Stimulated activated naive CD4-positive, alpha-beta T cell treated with Interleukin-2 at 50 U/mL for 16 hours (primary cell): ENCODE results near the gene PRKD1.

Experiments
- DNase-seq: peaks from one replicate; lab custom pipeline; 2025; lab: John Stamatoyannopoulos, UW

PRKD1 gene

DNA sequence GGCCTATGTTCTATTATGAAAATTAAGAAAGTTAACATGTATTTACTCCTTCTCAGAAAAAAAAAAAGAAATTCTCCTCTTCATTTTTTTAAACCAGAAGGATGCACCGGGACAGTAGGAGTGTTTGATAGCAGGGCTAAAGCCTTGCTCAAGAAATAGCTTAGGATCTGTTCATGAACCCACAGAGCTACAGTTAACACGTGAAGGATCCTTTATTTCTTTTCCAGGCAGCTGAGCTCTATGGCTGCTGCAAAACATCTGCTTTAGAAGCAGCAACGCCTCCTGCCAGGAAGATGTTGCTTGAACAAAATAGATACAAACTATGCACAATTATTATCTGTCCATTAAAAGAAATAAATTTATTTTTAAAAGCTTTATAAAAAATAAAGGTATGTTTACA is 254.8 kb downstream of the PRKD1 start:
- DNase-seq = no peak

GRCh38 chr14:29671034-29671433 is 256.6 kb downstream of the PRKD1 start:
- DNase-seq = no peak

DNA sequence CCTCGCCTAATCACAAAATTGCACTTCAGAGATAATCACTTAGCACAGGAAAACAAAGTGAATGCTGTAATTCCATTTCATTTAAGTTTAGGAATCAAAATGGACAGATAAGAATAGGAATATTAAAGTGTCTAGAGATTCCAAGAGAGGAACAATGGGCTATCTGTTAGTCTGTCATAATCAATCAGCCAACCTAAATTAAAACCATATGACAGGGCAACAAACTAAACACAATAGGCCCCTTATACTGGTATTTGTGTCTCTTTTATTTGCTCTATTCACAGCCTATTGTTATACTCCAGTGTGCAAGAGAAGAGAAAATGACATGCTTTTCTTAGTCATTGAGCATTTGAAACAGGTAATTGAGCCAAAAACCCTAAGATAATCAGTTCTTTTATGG is 259.4 kb downstream of the PRKD1 start:
- no peak for DNase-seq

DNA sequence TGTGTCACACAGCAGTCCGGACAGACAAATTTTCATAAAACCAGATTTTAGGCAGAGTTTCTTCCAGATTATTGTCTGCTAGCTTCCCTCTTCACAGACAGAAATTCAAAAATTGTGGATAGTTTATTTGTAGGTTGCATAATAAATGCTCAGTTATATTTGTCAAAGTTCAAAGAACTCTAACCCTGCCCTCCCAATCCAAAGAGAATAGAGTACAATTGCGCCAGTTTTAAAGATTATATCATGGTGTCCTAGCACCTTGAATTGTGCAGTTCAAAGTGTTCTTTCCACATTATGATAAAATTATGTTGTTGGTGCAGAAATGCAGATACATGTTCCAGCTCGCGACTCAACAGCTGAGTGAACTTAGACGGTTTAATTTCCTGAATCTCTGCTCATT is 263.1 kb downstream of the PRKD1 start:
- DNase-seq = no peak

DNA sequence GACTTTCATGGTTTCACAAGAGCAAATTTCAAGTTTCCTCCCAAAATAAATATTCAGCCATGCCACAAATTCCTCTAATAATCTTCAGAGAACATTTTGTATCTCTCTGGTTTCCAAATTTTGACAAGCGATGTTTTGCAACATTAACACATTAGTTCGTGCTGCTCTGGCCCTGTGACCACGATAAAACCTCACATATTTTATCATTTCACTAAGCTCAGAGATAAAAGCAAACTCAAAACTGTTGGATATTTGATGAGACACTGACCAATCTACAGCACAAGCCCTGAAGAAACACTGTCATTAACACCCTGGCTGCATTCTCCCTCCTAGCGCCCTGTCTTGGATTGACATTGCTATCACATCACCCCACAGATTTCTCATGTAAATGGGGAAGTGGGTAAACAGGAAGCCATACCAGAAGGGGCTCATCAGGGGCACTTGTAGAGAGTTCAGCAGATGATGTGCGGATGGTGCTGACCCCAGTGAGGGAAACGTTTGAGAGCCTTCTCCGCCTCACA is 264.3 kb downstream of the PRKD1 start:
- DNase-seq = no peak

DNA sequence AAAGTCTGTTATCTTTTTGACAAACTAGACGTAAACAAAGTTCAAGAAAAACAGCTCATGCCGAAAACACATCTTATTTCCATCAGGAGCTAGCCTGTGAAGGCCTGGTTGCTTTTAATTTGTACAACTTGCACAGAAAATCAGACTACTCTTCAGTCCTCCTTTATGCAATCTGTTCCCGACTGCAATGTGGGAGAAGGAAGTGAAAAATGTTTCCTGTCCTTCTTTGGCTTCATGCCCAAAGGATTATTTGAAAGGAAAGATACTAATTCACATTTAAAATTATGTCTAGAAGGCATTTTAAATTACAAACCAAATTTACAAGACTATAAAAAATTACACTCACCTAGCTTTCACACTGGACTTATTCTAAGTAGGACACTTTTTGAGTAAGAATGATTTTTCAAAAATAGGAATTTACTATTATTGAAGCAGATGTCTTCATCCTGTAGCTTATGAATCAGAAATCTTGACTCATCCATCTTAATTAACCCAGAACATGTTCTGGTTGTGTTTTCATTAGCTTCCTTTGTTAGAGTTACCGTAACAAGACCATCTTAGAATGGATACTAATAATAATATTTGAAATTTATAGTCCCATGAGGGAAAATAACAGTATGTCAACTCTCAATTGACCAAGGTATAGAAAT is 272.6 kb downstream of the PRKD1 start:
- no peak for DNase-seq

DNA sequence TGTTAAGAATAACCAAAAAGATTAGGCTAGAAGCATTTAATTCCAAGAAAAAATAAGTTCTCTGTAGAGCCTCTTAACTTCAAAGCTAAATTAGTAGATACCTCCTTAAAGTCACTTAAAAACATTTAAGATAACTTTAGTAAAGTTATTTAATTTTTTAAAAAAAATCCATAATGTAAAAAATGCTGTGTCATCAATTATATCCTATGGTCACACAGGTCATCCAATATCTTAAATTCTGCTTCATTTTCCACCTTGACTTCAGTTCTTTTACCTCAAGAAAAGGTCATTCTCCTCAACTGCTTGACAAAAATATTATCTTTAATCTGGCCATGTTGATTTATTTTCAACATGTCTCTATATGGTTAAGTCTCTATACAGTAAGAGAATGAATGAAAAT is 274.3 kb downstream of the PRKD1 start:
- DNase-seq = no peak

DNA sequence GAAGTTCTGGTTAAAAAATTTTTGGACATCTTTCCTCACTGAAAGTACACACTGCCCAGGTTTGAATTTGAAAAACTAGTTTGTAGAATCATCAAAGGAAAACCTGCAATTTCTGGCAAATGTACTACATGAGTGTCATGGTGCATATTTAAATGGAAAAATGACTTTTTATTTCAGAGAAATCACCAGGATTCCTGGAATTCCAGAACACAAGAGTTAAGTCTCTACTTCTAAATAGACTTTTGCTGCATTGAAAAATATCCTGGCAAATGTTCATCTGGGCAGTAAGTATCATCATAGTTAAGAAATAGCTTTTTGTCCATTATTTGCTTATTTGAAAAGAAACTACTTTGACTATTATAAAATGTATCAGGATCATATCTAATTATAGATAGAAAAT is 275.1 kb downstream of the PRKD1 start:
- DNase-seq = no peak

GRCh38 chr14:29650554-29651269 is 276.9 kb downstream of the PRKD1 start:
- no peak for DNase-seq

DNA sequence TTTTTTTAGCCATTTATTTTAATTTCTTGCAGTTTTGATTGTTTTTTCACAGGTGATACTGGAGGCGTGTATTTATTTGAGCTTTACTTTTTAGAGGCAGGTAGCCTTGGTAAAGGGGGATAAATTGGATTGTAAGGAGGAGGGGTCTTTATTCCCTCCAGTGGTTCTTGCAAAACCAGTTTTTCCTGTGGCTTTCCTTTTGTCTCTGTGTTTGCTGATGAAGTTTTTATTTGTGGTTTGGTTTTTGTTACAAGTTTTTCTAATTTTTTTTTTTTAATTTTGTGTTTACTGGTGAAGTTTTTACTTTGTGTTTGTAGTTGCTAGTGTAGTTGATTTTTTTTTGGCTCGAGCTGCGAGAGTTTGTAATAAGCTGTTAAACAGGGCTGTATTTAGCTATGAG is 278.5 kb downstream of the PRKD1 start:
- DNase-seq = no peak

DNA sequence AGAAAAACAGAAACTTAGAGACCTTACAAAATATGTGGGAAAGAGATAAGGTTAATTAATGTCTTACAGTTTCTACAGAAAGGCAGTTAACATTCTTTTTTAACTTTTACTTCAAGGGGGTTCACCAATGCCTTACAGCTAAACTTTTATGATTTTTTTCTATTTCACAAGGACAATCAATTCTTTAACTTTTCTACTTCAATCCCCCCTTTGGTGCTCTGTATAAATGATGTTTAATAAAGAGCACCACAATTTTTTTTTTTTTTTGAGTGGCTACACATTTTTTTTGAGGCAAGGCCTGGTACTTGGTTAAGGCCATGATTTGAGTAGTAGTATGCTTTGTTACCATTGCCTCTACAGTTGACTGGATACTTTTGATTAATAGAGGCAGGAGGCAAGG is 279.6 kb downstream of the PRKD1 start:
- no peak for DNase-seq

GRCh38 chr14:29645117-29645516 is 282.5 kb downstream of the PRKD1 start:
- DNase-seq = no peak

GRCh38 chr14:29643433-29644211 is 284.0 kb downstream of the PRKD1 start:
- no peak for DNase-seq

- DNase-seq = no peak
Observed at GRCh38 chr14:29637411-29637810, 290.2 kb downstream of the PRKD1 start.

- DNase-seq = no peak
Observed at GRCh38 chr14:29636870-29637269, 290.8 kb downstream of the PRKD1 start.

GRCh38 chr14:29630566-29631160 is 297.0 kb downstream of the PRKD1 start:
- no peak for DNase-seq

DNA sequence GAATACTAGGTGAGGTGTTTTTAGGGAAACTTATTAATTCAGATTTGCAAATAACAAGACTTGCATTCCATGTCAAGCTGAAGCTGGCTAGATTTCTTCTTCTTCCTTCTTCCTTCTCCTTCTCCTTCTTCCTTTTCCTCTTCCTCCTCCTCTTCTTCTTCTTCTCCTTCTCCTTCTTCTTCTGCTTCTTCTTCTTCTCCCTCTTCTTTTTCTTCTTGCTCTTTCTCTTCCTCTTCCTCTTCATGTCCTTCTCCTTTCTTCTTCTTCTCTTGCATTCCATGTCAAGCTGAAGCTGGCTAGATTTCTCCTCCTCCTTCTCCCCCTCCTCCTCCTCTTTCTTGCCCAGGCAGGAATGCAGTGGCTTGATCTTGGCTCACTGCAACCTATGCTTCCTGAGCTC is 297.8 kb downstream of the PRKD1 start:
- DNase-seq = no peak

- DNase-seq = no peak
Observed at GRCh38 chr14:29627137-29627536, 300.5 kb downstream of the PRKD1 start.

DNA sequence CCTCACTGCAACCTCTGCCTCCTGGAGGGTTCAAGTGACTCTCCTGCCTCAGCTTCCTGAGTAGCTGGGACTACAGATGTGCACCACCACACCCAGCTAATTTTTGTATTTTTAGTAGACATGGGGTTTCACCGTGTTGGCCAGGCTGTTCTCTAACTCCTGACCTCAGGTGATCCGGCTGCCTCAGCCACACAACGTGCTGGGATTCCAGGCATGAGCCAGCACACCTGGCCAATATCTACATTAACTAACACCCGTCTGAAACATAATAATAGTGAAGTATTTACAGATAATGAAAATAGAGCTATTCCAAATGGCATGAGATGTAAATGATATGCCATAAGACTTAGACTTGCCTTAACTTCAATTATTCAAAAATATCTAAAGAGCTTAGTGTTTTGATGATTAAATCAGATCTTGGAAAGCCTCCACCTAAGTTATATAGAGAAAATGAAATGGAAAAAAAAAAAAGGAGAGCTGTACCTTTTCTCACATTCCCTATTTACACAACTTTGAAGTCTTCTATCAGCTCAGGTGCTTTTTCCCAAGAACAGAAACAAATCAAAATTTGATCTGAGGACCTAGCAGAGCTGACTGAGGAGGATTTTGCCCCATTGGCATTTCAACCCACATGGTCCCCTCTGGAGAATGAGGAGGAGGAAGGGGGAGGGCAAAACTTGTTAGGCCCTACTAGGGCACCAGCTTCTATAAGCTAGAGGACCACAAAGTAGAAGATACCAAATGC is 309.2 kb downstream of the PRKD1 start:
- no peak for DNase-seq

- DNase-seq = no peak
Observed at GRCh38 chr14:29616922-29617321, 310.7 kb downstream of the PRKD1 start.

DNA sequence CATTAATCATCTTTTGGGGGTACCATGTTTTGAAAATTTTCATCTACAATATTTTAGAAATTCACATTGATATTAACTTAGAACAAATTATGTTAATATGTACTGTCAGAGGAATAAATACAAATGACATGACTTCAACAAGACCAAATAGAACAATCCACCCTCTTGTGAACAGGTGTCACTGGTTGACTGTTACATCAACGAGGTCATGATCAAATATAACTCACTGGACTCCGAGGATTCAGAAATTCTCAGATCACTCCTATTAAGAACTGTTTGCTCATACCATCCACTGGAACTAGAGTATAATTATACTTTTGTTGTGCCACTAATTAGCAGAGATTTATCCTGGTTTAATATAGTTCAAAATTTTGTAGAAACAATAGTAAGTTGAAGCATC is 318.8 kb downstream of the PRKD1 start:
- DNase-seq = no peak

GRCh38 chr14:29607169-29607568 is 320.5 kb downstream of the PRKD1 start:
- no peak for DNase-seq
